Lower leg skin (tissue), 3 donors: ENCODE measurements around the gene MYCBP2.

ENCODE experiments used
- CTCF ChIP-seq, 3 donors: fragments of 450-650 bp; IDR thresholded peaks; one replicate each; pipeline ENCODE4 v1.5.1; 2016; ENCODE audit warnings: antibody characterized with exemption in 3 of 3, mild to moderate bottlenecking in 3 of 3, moderate library complexity in 2 of 3
- POLR2A ChIP-seq, 2 donors: fragments of 450-650 bp; IDR thresholded peaks; one replicate each; pipeline ENCODE4 v1.6.1; 2016 to 2017; ENCODE audit warnings: antibody characterized with exemption in 2 of 2, mild to moderate bottlenecking in 1 of 2, moderate library complexity in 1 of 2

GRCh38 chr13:77028202-77028601 is 298.7 kb downstream of the MYCBP2 start:
- TF ChIP-seq CTCF (IDR thresholded peaks at IDR 0.05): no peak
- TF ChIP-seq POLR2A (IDR thresholded peaks at IDR 0.05): no peak
